ENCODE data around the gene DAPK3.

DNA sequence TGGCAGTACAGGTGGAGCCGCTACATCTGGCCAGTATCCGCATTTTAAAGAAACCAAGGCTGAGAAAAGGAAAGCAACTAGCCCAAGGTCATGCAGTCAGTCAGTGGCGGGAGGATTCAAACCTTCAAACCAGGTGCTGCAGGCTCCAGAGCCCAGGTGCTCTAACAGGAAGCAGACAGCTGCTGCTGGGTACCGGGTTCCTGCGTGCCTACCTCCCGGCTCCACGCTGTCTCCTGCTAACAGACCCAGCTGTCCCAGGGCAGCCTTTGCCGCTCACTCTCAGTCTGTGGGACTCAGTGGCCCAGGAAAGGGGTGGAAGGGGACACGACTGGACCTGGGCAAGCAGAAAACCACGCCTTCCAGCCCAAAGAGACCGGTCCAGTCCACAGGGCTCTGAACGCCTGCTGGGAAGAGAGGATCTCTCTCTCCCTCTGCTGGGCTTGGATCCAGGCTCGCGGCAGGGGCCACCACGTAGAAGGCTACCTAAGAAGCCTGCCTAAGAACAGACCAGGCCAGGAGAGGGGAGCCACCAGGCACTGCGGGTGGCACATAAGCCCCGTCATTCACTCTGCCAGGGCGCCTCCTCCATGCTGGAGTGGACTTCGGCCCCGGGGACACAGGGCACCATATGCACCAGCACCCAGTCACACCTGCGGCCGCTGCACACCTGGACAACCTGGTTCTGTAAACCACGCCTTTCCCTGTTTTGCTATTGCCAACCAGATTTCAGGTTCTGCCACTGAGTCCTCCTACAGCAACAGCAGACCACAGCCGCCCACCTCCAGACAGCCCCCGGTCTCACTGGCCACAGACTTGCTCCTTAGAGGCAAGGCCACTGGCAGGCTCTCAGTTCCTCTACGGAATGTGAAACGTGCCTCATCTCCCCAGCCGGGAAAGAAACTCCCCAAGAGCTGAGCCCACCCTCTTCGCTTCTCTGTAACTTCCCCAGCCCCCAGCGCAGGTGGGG, 4.6 kb downstream of the DAPK3 start:
- TF ChIP-seq REST (IDR thresholded peaks at IDR 0.05; ENCODE audit: borderline replicate concordance) (no peak), RAD21 (conservative IDR thresholded peaks at IDR 0.05) (no peak), CTCF (IDR thresholded peaks at IDR 0.05; ENCODE audit: poor library complexity, severe bottlenecking) (no peak), TAF1 (IDR thresholded peaks at IDR 0.05; ENCODE audit: low read depth) (no peak), POLR2AphosphoS5 (IDR thresholded peaks at IDR 0.05) (no peak), MXI1 (conservative IDR thresholded peaks at IDR 0.05; ENCODE audit: poor library complexity, severe bottlenecking) (no peak)
